WTC11 (cell line): Measurements from ENCODE around the gene QRFPR. TPM values are rescaled to one million over a fixed set of nuclear protein-coding genes. Genes with fewer than 3 reads are reported as not detected.

Experiments
- ATAC-seq: fragments of 200-7000 bp; cut with Tn5 transposase; 2 replicates; pipeline ENCODE4 v1.10.0; 2021; ENCODE audit warnings: mild to moderate bottlenecking, moderate library complexity
- CTCF ChIA-PET: fragments of 300-600 bp; sonication (Branson Sonifier 250); formaldehyde crosslinking; loops from one replicate; lab custom pipeline; 2021; ENCODE audit warnings: antibody characterized with exemption; lab: Charles Lee
- POLR2A ChIA-PET: fragments of 350-600 bp; sonication (Branson Sonifier 250); formaldehyde crosslinking; loops from one replicate; lab custom pipeline; 2021; ENCODE audit warnings: antibody characterized with exemption; lab: Charles Lee
- DNase-seq: peaks from one replicate; pipeline ENCODE4 v3.0.0; 2021; ENCODE audit warnings: low spot score
- H3K27ac Mint-ChIP-seq: 2 replicates; pipeline ENCODE4 v1.8.0; 2021; ENCODE audit warnings: mixed read lengths
- H3K27me3 Mint-ChIP-seq: 2 replicates; pipeline ENCODE4 v1.8.0; 2021; ENCODE audit warnings: low read depth, mild to moderate bottlenecking, moderate library complexity, mixed read lengths
- H3K36me3 Mint-ChIP-seq: 2 replicates; pipeline ENCODE4 v1.8.0; 2021; ENCODE audit warnings: mixed read lengths
- H3K4me1 Mint-ChIP-seq: 2 replicates; pipeline ENCODE4 v1.8.0; 2022; ENCODE audit warnings: mixed read lengths
- H3K4me3 Mint-ChIP-seq: 2 replicates; pipeline ENCODE4 v1.8.0; 2021; ENCODE audit warnings: mild to moderate bottlenecking, moderate library complexity, mixed read lengths
- H3K9me3 Mint-ChIP-seq: 2 replicates; pipeline ENCODE4 v1.8.0; 2021; ENCODE audit warnings: mixed read lengths
- ATF1 ChIP-seq: sonication (generic); formaldehyde crosslinking; IDR thresholded peaks from 2 replicates; pipeline ENCODE4 v1.8.1; 2023; ENCODE audit warnings: mild to moderate bottlenecking, moderate library complexity, missing genetic modification reagents
- CREB1 ChIP-seq: sonication (generic); formaldehyde crosslinking; IDR thresholded peaks from 2 replicates; pipeline ENCODE4 v1.8.0; 2023; ENCODE audit warnings: mild to moderate bottlenecking, missing genetic modification reagents
- CREM ChIP-seq: sonication (generic); formaldehyde crosslinking; IDR thresholded peaks from 2 replicates; pipeline ENCODE4 v1.8.1; 2022; ENCODE audit warnings: mild to moderate bottlenecking, missing genetic modification reagents, moderate library complexity
- E2F1 ChIP-seq: sonication (generic); formaldehyde crosslinking; IDR thresholded peaks from 2 replicates; pipeline ENCODE4 v1.8.0; 2022; ENCODE audit warnings: mild to moderate bottlenecking, missing genetic modification reagents
- ERG ChIP-seq: fragments of 250-450 bp; sonication (Bioruptor Pico); IDR thresholded peaks from 2 replicates; pipeline ENCODE4 v1.8.0; 2021; ENCODE audit warnings: mild to moderate bottlenecking
- ESRRA ChIP-seq: sonication (generic); formaldehyde crosslinking; IDR thresholded peaks from 2 replicates; pipeline ENCODE4 v1.8.1; 2022; ENCODE audit warnings: mild to moderate bottlenecking, missing genetic modification reagents, borderline replicate concordance
- FOXP1 ChIP-seq: sonication (generic); formaldehyde crosslinking; IDR thresholded peaks from 2 replicates; pipeline ENCODE4 v1.8.0; 2022; ENCODE audit warnings: missing genetic modification reagents, mild to moderate bottlenecking, moderate library complexity, borderline replicate concordance
- GRHL2 ChIP-seq: fragments of 250-450 bp; sonication (Bioruptor Pico); IDR thresholded peaks from 2 replicates; pipeline ENCODE4 v1.8.0; 2022; ENCODE audit warnings: mild to moderate bottlenecking, moderate library complexity; ENCODE audit not compliant: insufficient replicate concordance, severe bottlenecking
- NFATC4 ChIP-seq: fragments of 250-450 bp; sonication (Bioruptor Pico); IDR thresholded peaks from 2 replicates; pipeline ENCODE4 v1.9.0; 2021; ENCODE audit warnings: mild to moderate bottlenecking
- OVOL2 ChIP-seq: fragments of 250-450 bp; sonication (Bioruptor Pico); IDR thresholded peaks from 2 replicates; pipeline ENCODE4 v1.9.0; 2021; ENCODE audit warnings: mild to moderate bottlenecking, borderline replicate concordance
- PREB ChIP-seq: sonication (generic); formaldehyde crosslinking; IDR thresholded peaks from 2 replicates; pipeline ENCODE4 v1.8.1; 2022; ENCODE audit warnings: mild to moderate bottlenecking, missing genetic modification reagents, moderate library complexity, borderline replicate concordance
- RELA ChIP-seq: sonication (generic); formaldehyde crosslinking; IDR thresholded peaks from 2 replicates; pipeline ENCODE4 v1.8.1; 2022; ENCODE audit warnings: missing genetic modification reagents, mild to moderate bottlenecking, borderline replicate concordance
- TCF7 ChIP-seq: sonication (generic); formaldehyde crosslinking; IDR thresholded peaks from 2 replicates; pipeline ENCODE4 v1.8.0; 2022; ENCODE audit warnings: mild to moderate bottlenecking, low read depth, missing genetic modification reagents, moderate library complexity
- TP53 ChIP-seq: sonication (generic); formaldehyde crosslinking; IDR thresholded peaks from 2 replicates; pipeline ENCODE4 v1.8.1; 2023; ENCODE audit warnings: mild to moderate bottlenecking, missing genetic modification reagents
- ZNF121 ChIP-seq: sonication (generic); formaldehyde crosslinking; IDR thresholded peaks from 2 replicates; pipeline ENCODE4 v1.8.0; 2023; ENCODE audit warnings: missing genetic modification reagents
- ZNF423 ChIP-seq: fragments of 250-450 bp; sonication (Bioruptor Pico); IDR thresholded peaks from 2 replicates; pipeline ENCODE4 v2.1.2; 2022; ENCODE audit warnings: mild to moderate bottlenecking, moderate library complexity
- ZNF512 ChIP-seq: sonication (generic); formaldehyde crosslinking; IDR thresholded peaks from 2 replicates; pipeline ENCODE4 v1.8.1; 2022; ENCODE audit warnings: missing genetic modification reagents, borderline replicate concordance
- total RNA-seq: library from RNA; stranded (reverse); gene quantifications from 3 replicates; pipeline ENCODE4 v1.2.3, GENCODE V29; 2021
- TF ChIP-seq, protein P1 (sequence below): sonication (generic); formaldehyde crosslinking; IDR thresholded peaks from 2 replicates; pipeline ENCODE4 v1.8.0; 2022; ENCODE audit warnings: mild to moderate bottlenecking, missing genetic modification reagents
- TF ChIP-seq, protein P2 (sequence below): sonication (generic); formaldehyde crosslinking; conservative IDR thresholded peaks from 2 replicates; pipeline ENCODE4 v1.8.1; 2022; ENCODE audit warnings: mild to moderate bottlenecking, missing genetic modification reagents
- TF ChIP-seq, protein P3 (sequence below): sonication (generic); formaldehyde crosslinking; IDR thresholded peaks from 2 replicates; pipeline ENCODE4 v1.8.1; 2023; ENCODE audit warnings: mild to moderate bottlenecking, missing genetic modification reagents
- TF ChIP-seq, protein P4 (sequence below): fragments of 200-600 bp; IDR thresholded peaks from 2 replicates; pipeline ENCODE4 v1.8.0; 2022; ENCODE audit warnings: antibody characterized with exemption

Gene QRFPR
- total RNA-seq, 1 experiment from 2014 or later: 0.68 TPM

- CTCF ChIA-PET: interaction anchor here (0.6 to 1.2 kb wide), 2 partner anchors 31 to 1515 kb away, joined by 4 read pairs; no protein-coding TSS in a partner anchor
Measured at GRCh38 chr4:121339824-121340223, 41.0 kb downstream of the QRFPR start.

DNA sequence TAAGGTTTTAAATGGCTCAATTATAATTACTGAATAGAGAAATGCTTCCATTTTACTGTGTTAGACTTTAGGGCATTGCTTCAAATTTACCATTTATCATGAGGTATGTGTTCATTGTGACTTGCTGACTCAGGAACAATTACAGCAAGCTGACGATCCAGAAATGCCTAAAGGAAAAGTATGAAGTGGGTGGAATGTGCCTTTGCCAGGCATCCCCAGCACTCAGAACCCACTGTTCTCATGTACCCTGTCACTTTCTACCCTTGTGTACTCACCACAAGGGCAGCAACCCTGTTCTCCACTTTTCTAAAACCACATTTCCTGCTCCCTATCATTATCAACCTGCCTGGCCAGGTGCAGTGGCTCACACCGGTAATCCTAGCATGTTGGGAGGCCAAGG lies 41.5 kb downstream of the QRFPR start:
- no peak for ATAC-seq
- TF ChIP-seq NFATC4 (no peak), GRHL2 (CRISPR knock-in tag) (no peak), FOXP1 (CRISPR knock-in tag) (no peak), E2F1 (CRISPR knock-in tag) (no peak), OVOL2 (CRISPR knock-in tag) (no peak), ERG (no peak), TCF7 (CRISPR knock-in tag) (no peak), ATF1 (no peak), ESRRA (CRISPR knock-in tag) (no peak)
- TF ChIP-seq, protein P1, sequence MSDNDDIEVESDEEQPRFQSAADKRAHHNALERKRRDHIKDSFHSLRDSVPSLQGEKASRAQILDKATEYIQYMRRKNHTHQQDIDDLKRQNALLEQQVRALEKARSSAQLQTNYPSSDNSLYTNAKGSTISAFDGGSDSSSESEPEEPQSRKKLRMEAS (CRISPR knock-in tag): no peak
- TF ChIP-seq, protein P2, sequence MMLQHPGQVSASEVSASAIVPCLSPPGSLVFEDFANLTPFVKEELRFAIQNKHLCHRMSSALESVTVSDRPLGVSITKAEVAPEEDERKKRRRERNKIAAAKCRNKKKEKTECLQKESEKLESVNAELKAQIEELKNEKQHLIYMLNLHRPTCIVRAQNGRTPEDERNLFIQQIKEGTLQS (CRISPR knock-in tag): no peak
- H3K27me3 Mint-ChIP-seq: no peaks in the 10 kb centered on the region
- DNase-seq: no peak
- H3K4me3 Mint-ChIP-seq: no peak overlapping the region
- ChIA-PET POLR2A (no interaction called here), CTCF (interaction anchor here (1.2 kb wide), 1 partner anchor 32 kb away, joined by 4 read pairs; no protein-coding TSS in a partner anchor)
- H3K4me1 Mint-ChIP-seq: peaks cover 3% of the 10 kb centered on the region; the same call in 1 of the 2 replicates
- no peaks in the 10 kb centered on the region for H3K36me3 Mint-ChIP-seq
- no peak overlapping the region for H3K27ac Mint-ChIP-seq
- no peaks in the 10 kb centered on the region for H3K9me3 Mint-ChIP-seq

More at GRCh38 chr4:121339824-121340223, 41.0 kb downstream of the QRFPR start:
- no peaks in the 10 kb centered on the region for H3K9me3 Mint-ChIP-seq
- ATAC-seq (no peak), DNase-seq (no peak)
- no peak overlapping the region for H3K27ac Mint-ChIP-seq
- H3K4me3 Mint-ChIP-seq: no peak overlapping the region
- H3K36me3 Mint-ChIP-seq: no peaks in the 10 kb centered on the region
- peaks cover 3% of the 10 kb centered on the region; the same call in 1 of the 2 replicates for H3K4me1 Mint-ChIP-seq
- no peak for TF ChIP-seq TP53 (CRISPR knock-in tag)
- no peaks in the 10 kb centered on the region for H3K27me3 Mint-ChIP-seq
- POLR2A ChIA-PET: no interaction called here

GRCh38 chr4:121338518-121338917 lies 42.3 kb downstream of the QRFPR start:
- peaks cover 3% of the 10 kb centered on the region; the same call in 1 of the 2 replicates for H3K4me1 Mint-ChIP-seq
- no peak for DNase-seq
- H3K27ac Mint-ChIP-seq: no peak overlapping the region
- no peak overlapping the region for H3K4me3 Mint-ChIP-seq
- H3K9me3 Mint-ChIP-seq: no peaks in the 10 kb centered on the region
- no peak for ATAC-seq
- ChIA-PET POLR2A (no interaction called here), CTCF (no interaction called here)
- no peaks in the 10 kb centered on the region for H3K36me3 Mint-ChIP-seq
- H3K27me3 Mint-ChIP-seq: no peaks in the 10 kb centered on the region
- no peak for TF ChIP-seq CREB1 (CRISPR knock-in tag)
- no peak for TF ChIP-seq ZNF423
- no peak for TF ChIP-seq ERG
- TF ChIP-seq, protein P3, sequence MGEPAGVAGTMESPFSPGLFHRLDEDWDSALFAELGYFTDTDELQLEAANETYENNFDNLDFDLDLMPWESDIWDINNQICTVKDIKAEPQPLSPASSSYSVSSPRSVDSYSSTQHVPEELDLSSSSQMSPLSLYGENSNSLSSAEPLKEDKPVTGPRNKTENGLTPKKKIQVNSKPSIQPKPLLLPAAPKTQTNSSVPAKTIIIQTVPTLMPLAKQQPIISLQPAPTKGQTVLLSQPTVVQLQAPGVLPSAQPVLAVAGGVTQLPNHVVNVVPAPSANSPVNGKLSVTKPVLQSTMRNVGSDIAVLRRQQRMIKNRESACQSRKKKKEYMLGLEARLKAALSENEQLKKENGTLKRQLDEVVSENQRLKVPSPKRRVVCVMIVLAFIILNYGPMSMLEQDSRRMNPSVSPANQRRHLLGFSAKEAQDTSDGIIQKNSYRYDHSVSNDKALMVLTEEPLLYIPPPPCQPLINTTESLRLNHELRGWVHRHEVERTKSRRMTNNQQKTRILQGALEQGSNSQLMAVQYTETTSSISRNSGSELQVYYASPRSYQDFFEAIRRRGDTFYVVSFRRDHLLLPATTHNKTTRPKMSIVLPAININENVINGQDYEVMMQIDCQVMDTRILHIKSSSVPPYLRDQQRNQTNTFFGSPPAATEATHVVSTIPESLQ (CRISPR knock-in tag): no peak
- TF ChIP-seq ZNF121 (CRISPR knock-in tag): no peak
- no peak for TF ChIP-seq RELA (CRISPR knock-in tag)
- no peak for TF ChIP-seq OVOL2 (CRISPR knock-in tag)
- no peak for TF ChIP-seq FOXP1 (CRISPR knock-in tag)
- no peak for TF ChIP-seq PREB (CRISPR knock-in tag)
- no peak for TF ChIP-seq CREM (CRISPR knock-in tag)
- TF ChIP-seq, protein P4, sequence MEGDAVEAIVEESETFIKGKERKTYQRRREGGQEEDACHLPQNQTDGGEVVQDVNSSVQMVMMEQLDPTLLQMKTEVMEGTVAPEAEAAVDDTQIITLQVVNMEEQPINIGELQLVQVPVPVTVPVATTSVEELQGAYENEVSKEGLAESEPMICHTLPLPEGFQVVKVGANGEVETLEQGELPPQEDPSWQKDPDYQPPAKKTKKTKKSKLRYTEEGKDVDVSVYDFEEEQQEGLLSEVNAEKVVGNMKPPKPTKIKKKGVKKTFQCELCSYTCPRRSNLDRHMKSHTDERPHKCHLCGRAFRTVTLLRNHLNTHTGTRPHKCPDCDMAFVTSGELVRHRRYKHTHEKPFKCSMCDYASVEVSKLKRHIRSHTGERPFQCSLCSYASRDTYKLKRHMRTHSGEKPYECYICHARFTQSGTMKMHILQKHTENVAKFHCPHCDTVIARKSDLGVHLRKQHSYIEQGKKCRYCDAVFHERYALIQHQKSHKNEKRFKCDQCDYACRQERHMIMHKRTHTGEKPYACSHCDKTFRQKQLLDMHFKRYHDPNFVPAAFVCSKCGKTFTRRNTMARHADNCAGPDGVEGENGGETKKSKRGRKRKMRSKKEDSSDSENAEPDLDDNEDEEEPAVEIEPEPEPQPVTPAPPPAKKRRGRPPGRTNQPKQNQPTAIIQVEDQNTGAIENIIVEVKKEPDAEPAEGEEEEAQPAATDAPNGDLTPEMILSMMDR: no peak
- TF ChIP-seq ZNF512: no peak
